Naive thymus-derived CD4-positive, alpha-beta T cell (primary cell): ENCODE results near the gene EXOSC9. TPM values are rescaled to one million over a fixed set of nuclear protein-coding genes. Genes with fewer than 3 reads are reported as not detected.
A peak's percentile ranks its signal among the peaks of the same experiment; 100 is the strongest.

ENCODE experiments used
- ATAC-seq: fragments of 150-1000 bp; cut with Tn5 transposase; 2 replicates; pipeline ENCODE4 v1.10.0; 2021; ENCODE audit warnings: mild to moderate bottlenecking, moderate library complexity
- CTCF ChIA-PET: fragments of 350-600 bp; sonication (Branson Sonifier 250); formaldehyde crosslinking; loops from one replicate; lab custom pipeline; 2021; ENCODE audit warnings: antibody characterized with exemption; lab: Charles Lee
- POLR2A ChIA-PET: fragments of 350-600 bp; sonication (Branson Sonifier 250); formaldehyde crosslinking; loops from one replicate; lab custom pipeline; 2021; ENCODE audit warnings: antibody characterized with exemption, inconsistent platforms; lab: Charles Lee
- DNase-seq, 9 donors: peaks; one replicate each; pipeline versions ENCODE4 v3.0.0 to v3.0.0-alpha.2; 2020 to 2022; ENCODE audit warnings: mixed read lengths in 1 of 9
- H3K27ac ChIP-seq: one replicate; pipeline ENCODE4 v1.7.0; 2013; ENCODE audit warnings: mild to moderate bottlenecking, low read depth, low read length, moderate library complexity
- H3K27me3 ChIP-seq, 2 donors: one replicate each; pipeline ENCODE4 v1.7.0; 2013; ENCODE audit warnings: low read length in 2 of 2, mild to moderate bottlenecking in 2 of 2, moderate library complexity in 2 of 2; ENCODE audit not compliant: control insufficient read depth in 2 of 2, insufficient read depth in 2 of 2
- H3K36me3 ChIP-seq, 3 experiments: 1 replicate in 2 of 3; 2 replicates in 1 of 3; pipeline ENCODE4 v1.7.0; 2013; ENCODE audit warnings: low read length in 3 of 3, mild to moderate bottlenecking in 3 of 3, moderate library complexity in 1 of 3; ENCODE audit not compliant: insufficient read depth in 3 of 3, control insufficient read depth in 2 of 3
- H3K4me1 ChIP-seq, 2 donors: one replicate each; pipeline ENCODE4 v1.7.0; 2013; ENCODE audit warnings: low read length in 2 of 2, mild to moderate bottlenecking in 2 of 2, moderate library complexity in 1 of 2; ENCODE audit not compliant: control insufficient read depth in 2 of 2, insufficient read depth in 2 of 2
- H3K4me3 ChIP-seq: 2 replicates; pipeline ENCODE4 v1.7.0; 2013; ENCODE audit warnings: mild to moderate bottlenecking, low read length
- H3K9me3 ChIP-seq, 3 experiments: 1 replicate in 2 of 3; 2 replicates in 1 of 3; pipeline ENCODE4 v1.7.0; 2013; ENCODE audit warnings: low read length in 3 of 3; ENCODE audit not compliant: control insufficient read depth in 2 of 3
- H3K27ac Mint-ChIP-seq, 9 donors: one replicate each; pipeline ENCODE4 v1.8.0; 2020 to 2022; ENCODE audit warnings: mixed read lengths in 9 of 9, mild to moderate bottlenecking in 8 of 9, moderate library complexity in 5 of 9, inconsistent platforms in 2 of 9
- H3K27me3 Mint-ChIP-seq, 5 donors: one replicate each; pipeline ENCODE4 v1.8.0; 2021 to 2022; ENCODE audit warnings: mixed read lengths in 5 of 5, mild to moderate bottlenecking in 1 of 5
- H3K36me3 Mint-ChIP-seq, 5 donors: one replicate each; pipeline ENCODE4 v1.8.0; 2020 to 2022; ENCODE audit warnings: mixed read lengths in 5 of 5, mild to moderate bottlenecking in 3 of 5, inconsistent platforms in 1 of 5
- H3K4me1 Mint-ChIP-seq, 7 donors: one replicate each; pipeline ENCODE4 v1.8.0; 2020 to 2022; ENCODE audit warnings: mixed read lengths in 7 of 7, mild to moderate bottlenecking in 3 of 7, inconsistent platforms in 1 of 7
- H3K4me3 Mint-ChIP-seq, 10 donors: one replicate each; pipeline ENCODE4 v1.8.0; 2020 to 2022; ENCODE audit warnings: mild to moderate bottlenecking in 10 of 10, mixed read lengths in 10 of 10, moderate library complexity in 6 of 10, inconsistent platforms in 2 of 10
- H3K9me3 Mint-ChIP-seq, 11 donors: one replicate each; pipeline ENCODE4 v1.8.0; 2020 to 2022; ENCODE audit warnings: mixed read lengths in 11 of 11, mild to moderate bottlenecking in 4 of 11, inconsistent platforms in 1 of 11, moderate library complexity in 1 of 11
- intact Hi-C, 2 donors: fragments of 100-400 bp; cut with micrococcal nuclease; formaldehyde crosslinking; loops; one replicate each; pipeline ENCODE4 v1.15.1; 2023
- polyA plus RNA-seq, 2 donors: library from polyadenylated mRNA; unstranded; fragments of 300-500 nt; fragmentation: Illumina TruSeq; gene quantifications; one replicate each; pipeline ENCODE4 v1.2.3, GENCODE V29; 2021
- total RNA-seq, 6 experiments: library from RNA in 5 of 6; stranded (reverse) in 5 of 6; gene quantifications; 1 replicate in 5 of 6; 2 replicates in 1 of 6; pipeline ENCODE4 v1.2.3 and lab custom pipeline; 2021 to 2026

The EXOSC9 gene
- total and polyA plus RNA-seq, 7 experiments from 2014 or later = 36.8 to 55.0 (median 43.7) TPM

DNA sequence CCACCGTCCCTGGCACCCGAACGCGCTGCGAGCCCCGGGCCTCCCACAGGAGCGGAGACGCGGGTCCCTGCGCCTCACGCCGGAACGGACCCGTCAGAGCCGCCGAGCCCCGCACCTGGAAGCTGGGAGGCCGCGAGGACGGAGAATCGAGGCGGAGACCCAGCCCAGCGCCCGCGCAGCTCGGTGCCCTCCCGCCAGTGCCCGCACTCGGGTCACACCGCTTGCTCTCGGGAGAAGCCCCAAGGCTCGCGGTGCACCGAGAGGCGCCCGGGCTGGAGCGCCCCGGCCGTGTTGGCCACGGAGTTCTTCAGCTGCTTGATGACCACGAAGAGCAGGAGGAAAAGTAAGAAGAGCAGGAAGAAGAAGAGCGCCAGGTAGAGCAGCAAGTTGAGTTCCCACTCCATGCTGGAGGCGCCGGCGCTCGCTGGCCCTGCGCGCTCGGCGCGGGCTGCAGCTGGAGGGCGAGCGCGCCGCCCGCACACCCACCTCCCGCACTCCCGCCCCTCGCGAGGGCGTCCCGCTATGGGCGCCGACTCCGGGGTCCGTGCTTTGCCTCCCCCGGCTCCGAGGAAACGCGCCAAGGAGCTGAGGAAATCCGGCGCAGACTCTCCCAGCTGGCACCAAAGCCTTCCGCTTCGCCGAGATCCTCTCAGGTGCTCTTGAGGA lies 36.3 kb upstream of the EXOSC9 start, which contains the start of gene SMIM43:
Gene SMIM43 (minus strand): TSS at position 463 of the 666 bp plus-strand sequence. CDS start 59 bp downstream, at position 404.
- Mint-ChIP-seq H3K27me3 (peaks cover 55 to 82% (median 72%) of the 10 kb centered on the region in 5 donors), H3K27ac (no peak within 1 kb of the TSS), H3K36me3 (peaks cover 0 to 3% (median 0%) of the 10 kb centered on the region in 5 donors), H3K4me1 (peaks cover 5 to 15% (median 10%) of the 10 kb centered on the region in 7 donors), H3K9me3 (no peaks in the 10 kb centered on the region), H3K4me3 (peak within 1 kb of the TSS; percentile 25 to 77 (median 58))
- POLR2A ChIA-PET = no interaction called here
- no peak within 1 kb of the TSS for H3K27ac ChIP-seq
- H3K4me1 ChIP-seq = no peaks in the 10 kb centered on the region
- CTCF ChIA-PET = no interaction called here
- H3K27me3 ChIP-seq = no peaks in the 10 kb centered on the region
- H3K36me3 ChIP-seq = no peaks in the 10 kb centered on the region
- no peaks in the 10 kb centered on the region for H3K9me3 ChIP-seq
- ATAC-seq (no peak), DNase-seq (no peak)
- peak within 1 kb of the TSS; percentile 14 for H3K4me3 ChIP-seq
- intact Hi-C loops = no loop called here

- DNase-seq = no peak
- Mint-ChIP-seq H3K9me3 (no peaks in the 10 kb centered on the region), H3K27me3 (peaks cover 58 to 83% (median 69%) of the 10 kb centered on the region in 5 donors), H3K4me1 (peaks cover 5 to 15% (median 10%) of the 10 kb centered on the region in 7 donors), H3K36me3 (peaks cover 0 to 3% (median 0%) of the 10 kb centered on the region in 5 donors), H3K4me3 (peak overlapping the region; percentile 25 to 74 (median 53)), H3K27ac (no peak overlapping the region)
- no peak for ATAC-seq
- POLR2A ChIA-PET = no interaction called here
- H3K4me3 ChIP-seq = peak overlapping the region; percentile 14
- no peaks in the 10 kb centered on the region for H3K9me3 ChIP-seq
- H3K36me3 ChIP-seq = no peaks in the 10 kb centered on the region
- intact Hi-C loops = no loop called here
- no peaks in the 10 kb centered on the region for H3K4me1 ChIP-seq
- H3K27me3 ChIP-seq = no peaks in the 10 kb centered on the region
- H3K27ac ChIP-seq = no peak overlapping the region
- CTCF ChIA-PET = no interaction called here
These were observed 35.8 kb upstream of the EXOSC9 start for GRCh38 chr4:121765368-121765705.

DNA sequence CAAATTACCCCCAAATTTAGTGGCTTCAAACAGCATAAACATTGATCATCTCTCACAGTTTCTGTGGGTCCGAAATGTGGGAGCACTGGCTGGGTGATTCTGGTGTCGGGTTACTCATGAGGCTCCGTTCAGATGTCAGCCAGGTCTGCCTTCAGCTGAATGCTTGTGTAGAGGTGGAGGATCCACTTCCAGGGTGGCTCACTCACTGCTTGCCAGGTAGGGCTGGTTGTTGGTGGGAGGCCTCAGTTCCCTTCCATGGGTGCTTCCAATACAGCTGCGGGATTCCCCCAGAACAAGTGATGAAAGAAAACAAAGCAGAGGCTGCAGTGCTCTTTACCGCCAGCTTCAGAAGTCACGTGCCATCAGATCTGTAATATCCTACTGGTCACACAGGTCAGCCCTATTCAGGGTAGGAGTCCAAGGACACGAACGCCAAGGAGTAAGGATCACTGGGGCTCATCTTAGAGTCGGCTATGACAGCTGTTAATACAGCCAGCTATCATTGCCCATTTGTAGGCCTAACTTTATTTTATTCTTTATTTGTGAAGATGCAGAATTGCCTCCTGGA lies 35.1 kb upstream of the EXOSC9 start:
- DNase-seq (no peak), ATAC-seq (no peak)
- Histone ChIP-seq H3K36me3 (no peaks in the 10 kb centered on the region), H3K27ac (no peak overlapping the region), H3K4me1 (no peaks in the 10 kb centered on the region), H3K4me3 (no peak overlapping the region), H3K9me3 (no peaks in the 10 kb centered on the region), H3K27me3 (no peaks in the 10 kb centered on the region)
- intact Hi-C loops = no loop called here
- POLR2A ChIA-PET = no interaction called here
- Mint-ChIP-seq H3K4me1 (peaks cover 5 to 15% (median 10%) of the 10 kb centered on the region in 7 donors), H3K36me3 (peaks cover 0 to 3% (median 0%) of the 10 kb centered on the region in 5 donors), H3K4me3 (peak overlapping the region in 3 of 10 donors; percentile 10 to 70 (median 66)), H3K9me3 (no peaks in the 10 kb centered on the region), H3K27ac (no peak overlapping the region), H3K27me3 (peaks cover 58 to 84% (median 69%) of the 10 kb centered on the region in 5 donors)
- CTCF ChIA-PET = no interaction called here

- intact Hi-C loops = no loop called here
- H3K4me1 Mint-ChIP-seq = peaks cover 5 to 15% (median 10%) of the 10 kb centered on the region in 7 donors
- no peaks in the 10 kb centered on the region for H3K9me3 Mint-ChIP-seq
- H3K4me1 ChIP-seq = no peaks in the 10 kb centered on the region
- ChIA-PET POLR2A (no interaction called here), CTCF (no interaction called here)
- no peak for ATAC-seq
- H3K4me3 Mint-ChIP-seq = no peak overlapping the region
- no peaks in the 10 kb centered on the region for H3K9me3 ChIP-seq
- H3K4me3 ChIP-seq = no peak overlapping the region
- no peak for DNase-seq
- no peak overlapping the region for H3K27ac ChIP-seq
- peaks cover 52 to 85% (median 61%) of the 10 kb centered on the region in 5 donors for H3K27me3 Mint-ChIP-seq
- H3K36me3 Mint-ChIP-seq = peaks cover 0 to 3% (median 0%) of the 10 kb centered on the region in 5 donors
- H3K36me3 ChIP-seq = no peaks in the 10 kb centered on the region
- no peak overlapping the region for H3K27ac Mint-ChIP-seq
- H3K27me3 ChIP-seq = no peaks in the 10 kb centered on the region
These were observed 34.0 kb upstream of the EXOSC9 start for GRCh38 chr4:121767166-121767565.

DNA sequence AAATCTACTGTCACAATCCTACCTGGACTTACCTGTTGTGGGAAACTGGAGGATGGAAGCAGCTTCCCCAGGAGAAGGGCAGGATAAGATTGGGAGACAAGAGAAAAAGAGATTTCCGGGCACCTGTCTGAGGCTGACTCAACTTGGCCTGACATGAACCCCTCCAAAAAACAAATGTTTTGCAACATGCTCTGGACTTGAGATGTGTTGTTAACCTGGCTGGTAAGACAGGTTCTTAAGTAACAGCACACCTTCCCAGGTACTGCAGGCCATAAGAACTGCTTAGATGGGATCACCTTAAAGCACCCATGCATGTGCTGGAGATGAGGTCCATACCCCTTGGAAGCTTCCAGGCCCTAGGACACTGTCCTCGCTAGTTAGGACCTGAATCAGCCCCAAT lies 31.8 kb upstream of the EXOSC9 start:
- Mint-ChIP-seq H3K27ac (no peak overlapping the region), H3K9me3 (no peaks in the 10 kb centered on the region), H3K4me1 (peaks cover 5 to 8% (median 7%) of the 10 kb centered on the region in 7 donors), H3K27me3 (peaks cover 31 to 80% (median 43%) of the 10 kb centered on the region in 5 donors), H3K4me3 (no peak overlapping the region), H3K36me3 (no peaks in the 10 kb centered on the region)
- H3K4me3 ChIP-seq = no peak overlapping the region
- no peaks in the 10 kb centered on the region for H3K9me3 ChIP-seq
- POLR2A ChIA-PET = no interaction called here
- ATAC-seq = no peak
- H3K27me3 ChIP-seq = no peaks in the 10 kb centered on the region
- no peak overlapping the region for H3K27ac ChIP-seq
- no peak for DNase-seq
- CTCF ChIA-PET = no interaction called here
- H3K36me3 ChIP-seq = no peaks in the 10 kb centered on the region
- H3K4me1 ChIP-seq = no peaks in the 10 kb centered on the region
- intact Hi-C loops = no loop called here

- H3K36me3 ChIP-seq = no peaks in the 10 kb centered on the region
- ATAC-seq (no peak), DNase-seq (no peak)
- Mint-ChIP-seq H3K27ac (no peak overlapping the region), H3K36me3 (no peaks in the 10 kb centered on the region), H3K4me3 (no peak overlapping the region), H3K27me3 (peaks cover 20 to 66% (median 27%) of the 10 kb centered on the region in 5 donors), H3K9me3 (no peaks in the 10 kb centered on the region), H3K4me1 (no peaks in the 10 kb centered on the region)
- ChIA-PET CTCF (no interaction called here), POLR2A (interaction anchor here (0.7 kb wide), 1 partner anchor 565 kb away, joined by 3 read pairs; no protein-coding TSS in a partner anchor)
- intact Hi-C loops = no loop called here
- H3K4me3 ChIP-seq = no peak overlapping the region
- no peak overlapping the region for H3K27ac ChIP-seq
- peaks cover 0 to under 1% of the 10 kb centered on the region in 2 donors for H3K4me1 ChIP-seq
- H3K27me3 ChIP-seq = no peaks in the 10 kb centered on the region
- H3K9me3 ChIP-seq = no peaks in the 10 kb centered on the region
These were observed 29.3 kb upstream of the EXOSC9 start for GRCh38 chr4:121771869-121772268.
